ENCODE data around the gene INPP4B.

The INPP4B gene

GRCh38 chr4:142727149-142727548, 119.0 kb downstream of the INPP4B start:
- H3K18ac ChIP-seq (ENCODE audit: low read length): no peak overlapping the region
- H3K4me3 ChIP-seq (ENCODE audit: low read length in 2 of 2): no peak overlapping the region
- no peak overlapping the region for H4K91ac ChIP-seq (ENCODE audit: low read depth, low read length, poor library complexity)
- no peak overlapping the region for H2AK5ac ChIP-seq (ENCODE audit: low read depth, low read length)
- no peak overlapping the region for H2AFZ ChIP-seq (ENCODE audit: low read length)
- no peak overlapping the region for H2BK120ac ChIP-seq (ENCODE audit: low read depth, low read length)
- no peaks in the 10 kb centered on the region for H3K9me3 ChIP-seq (replicated peaks in 1 of 2; ENCODE audit: control insufficient read depth in 2 of 2, insufficient read depth in 1 of 2, low read depth in 1 of 2, low read length in 2 of 2)
- H4K8ac ChIP-seq (ENCODE audit: low read depth, low read length): no peak overlapping the region
- no peak overlapping the region for H3K27ac ChIP-seq (replicated peaks; ENCODE audit: low read length)
- H3K4ac ChIP-seq (ENCODE audit: low read length): no peak overlapping the region
- H3K14ac ChIP-seq (ENCODE audit: low read length): no peak overlapping the region
- H3K23ac ChIP-seq (ENCODE audit: low read depth, low read length, poor library complexity): no peak overlapping the region
- no peak for DNase-seq (ENCODE audit: low spot score)
- no CpG with 5 or more reads among the region's 3 CpGs for WGBS, 2 donors (ENCODE audit: extremely low coverage in 2 of 2, insufficient read length in 2 of 2, insufficient replicate concordance in 1 of 2)
- H2BK15ac ChIP-seq (ENCODE audit: low read length): no peak overlapping the region
- H3K4me2 ChIP-seq (ENCODE audit: insufficient read depth, low read length, poor library complexity, severe bottlenecking): no peak overlapping the region
- no peak overlapping the region for H2BK12ac ChIP-seq (ENCODE audit: low read length)
- H3K9ac ChIP-seq (ENCODE audit: low read depth, low read length, poor library complexity): no peak overlapping the region
- no peaks in the 10 kb centered on the region for H3K4me1 ChIP-seq (ENCODE audit: control insufficient read depth in 2 of 2, insufficient read depth in 1 of 2, low read depth in 1 of 2, low read length in 2 of 2)
- no peaks in the 10 kb centered on the region for H3K79me1 ChIP-seq (ENCODE audit: low read depth, low read length)
- no peak overlapping the region for H2BK5ac ChIP-seq (ENCODE audit: low read length)
- no peaks in the 10 kb centered on the region for H3K36me3 ChIP-seq (replicated peaks in 1 of 2; ENCODE audit: control insufficient read depth in 2 of 2, insufficient read depth in 2 of 2, low read length in 2 of 2)
- no peaks in the 10 kb centered on the region for H3K27me3 ChIP-seq (ENCODE audit: control insufficient read depth in 3 of 3, insufficient read depth in 3 of 3, low read depth in 1 of 3, low read length in 3 of 3)

GRCh38 chr4:142725886-142726285, 120.2 kb downstream of the INPP4B start:
- no CpG with 5 or more reads among the region's 2 CpGs for whole genome bisulfite sequencing, 2 donors (ENCODE audit: extremely low coverage in 2 of 2, insufficient read length in 2 of 2, insufficient replicate concordance in 1 of 2)
- Histone ChIP-seq H4K91ac (ENCODE audit: low read depth, low read length, poor library complexity) (no peak overlapping the region), H3K4me1 (ENCODE audit: control insufficient read depth in 2 of 2, insufficient read depth in 1 of 2, low read depth in 1 of 2, low read length in 2 of 2) (no peaks in the 10 kb centered on the region), H2AFZ (ENCODE audit: low read length) (peak overlapping the region; percentile 50), H3K23ac (ENCODE audit: low read depth, low read length, poor library complexity) (no peak overlapping the region), H3K36me3 (replicated peaks in 1 of 2; ENCODE audit: control insufficient read depth in 2 of 2, insufficient read depth in 2 of 2, low read length in 2 of 2) (no peaks in the 10 kb centered on the region), H3K4me3 (ENCODE audit: low read length in 2 of 2) (no peak overlapping the region), H3K9ac (ENCODE audit: low read depth, low read length, poor library complexity) (no peak overlapping the region), H2BK5ac (ENCODE audit: low read length) (no peak overlapping the region), H2BK120ac (ENCODE audit: low read depth, low read length) (no peak overlapping the region), H3K27ac (replicated peaks; ENCODE audit: low read length) (no peak overlapping the region), H2BK15ac (ENCODE audit: low read length) (no peak overlapping the region), H2BK12ac (ENCODE audit: low read length) (no peak overlapping the region), H3K79me1 (ENCODE audit: low read depth, low read length) (no peaks in the 10 kb centered on the region), H3K18ac (ENCODE audit: low read length) (no peak overlapping the region), H3K27me3 (ENCODE audit: control insufficient read depth in 3 of 3, insufficient read depth in 3 of 3, low read depth in 1 of 3, low read length in 3 of 3) (no peaks in the 10 kb centered on the region), H3K14ac (ENCODE audit: low read length) (no peak overlapping the region), H3K9me3 (replicated peaks in 1 of 2; ENCODE audit: control insufficient read depth in 2 of 2, insufficient read depth in 1 of 2, low read depth in 1 of 2, low read length in 2 of 2) (no peaks in the 10 kb centered on the region), H4K8ac (ENCODE audit: low read depth, low read length) (no peak overlapping the region), H3K4ac (ENCODE audit: low read length) (no peak overlapping the region), H2AK5ac (ENCODE audit: low read depth, low read length) (no peak overlapping the region), H3K4me2 (ENCODE audit: insufficient read depth, low read length, poor library complexity, severe bottlenecking) (no peak overlapping the region)
- no peak for DNase-seq (ENCODE audit: low spot score)

DNA sequence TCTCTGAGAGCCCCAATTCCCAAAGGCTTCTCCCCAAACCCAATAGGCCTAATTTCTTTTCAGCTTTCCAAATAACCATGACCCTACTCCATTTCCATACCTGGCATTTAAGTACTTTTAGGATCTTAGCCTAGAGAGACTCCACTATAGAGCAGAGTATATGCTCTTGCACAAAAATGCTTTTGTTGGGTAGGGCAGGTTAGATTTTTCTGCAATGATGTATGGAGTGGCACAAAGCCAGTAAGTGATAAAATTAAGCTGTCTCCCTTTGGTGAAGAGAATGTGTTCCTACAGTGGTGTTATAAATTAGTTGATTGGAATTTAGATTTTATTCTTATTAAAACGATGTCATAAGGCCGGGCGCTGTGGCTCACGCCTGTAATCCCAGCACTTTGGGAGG, 124.9 kb downstream of the INPP4B start:
- H4K91ac ChIP-seq (ENCODE audit: low read depth, low read length, poor library complexity): no peak overlapping the region
- no peak overlapping the region for H3K27ac ChIP-seq (replicated peaks; ENCODE audit: low read length)
- no peaks in the 10 kb centered on the region for H3K9me3 ChIP-seq (replicated peaks in 1 of 2; ENCODE audit: control insufficient read depth in 2 of 2, insufficient read depth in 1 of 2, low read depth in 1 of 2, low read length in 2 of 2)
- H2BK120ac ChIP-seq (ENCODE audit: low read depth, low read length): no peak overlapping the region
- no peaks in the 10 kb centered on the region for H3K4me1 ChIP-seq (ENCODE audit: control insufficient read depth in 2 of 2, insufficient read depth in 1 of 2, low read depth in 1 of 2, low read length in 2 of 2)
- H3K18ac ChIP-seq (ENCODE audit: low read length): no peak overlapping the region
- H2BK12ac ChIP-seq (ENCODE audit: low read length): no peak overlapping the region
- H3K79me1 ChIP-seq (ENCODE audit: low read depth, low read length): no peaks in the 10 kb centered on the region
- H3K23ac ChIP-seq (ENCODE audit: low read depth, low read length, poor library complexity): no peak overlapping the region
- no peak overlapping the region for H2AK5ac ChIP-seq (ENCODE audit: low read depth, low read length)
- H3K4ac ChIP-seq (ENCODE audit: low read length): no peak overlapping the region
- no peaks in the 10 kb centered on the region for H3K27me3 ChIP-seq (ENCODE audit: control insufficient read depth in 3 of 3, insufficient read depth in 3 of 3, low read depth in 1 of 3, low read length in 3 of 3)
- no peak overlapping the region for H2AFZ ChIP-seq (ENCODE audit: low read length)
- H3K9ac ChIP-seq (ENCODE audit: low read depth, low read length, poor library complexity): no peak overlapping the region
- H2BK15ac ChIP-seq (ENCODE audit: low read length): no peak overlapping the region
- H4K8ac ChIP-seq (ENCODE audit: low read depth, low read length): no peak overlapping the region
- no peak for DNase-seq (ENCODE audit: low spot score)
- H3K14ac ChIP-seq (ENCODE audit: low read length): no peak overlapping the region
- no peak overlapping the region for H3K4me2 ChIP-seq (ENCODE audit: insufficient read depth, low read length, poor library complexity, severe bottlenecking)
- no peaks in the 10 kb centered on the region for H3K36me3 ChIP-seq (replicated peaks in 1 of 2; ENCODE audit: control insufficient read depth in 2 of 2, insufficient read depth in 2 of 2, low read length in 2 of 2)
- no peak overlapping the region for H3K4me3 ChIP-seq (ENCODE audit: low read length in 2 of 2)
- H2BK5ac ChIP-seq (ENCODE audit: low read length): no peak overlapping the region
- no CpG with 5 or more reads among the region's 4 CpGs for WGBS, 2 donors (ENCODE audit: extremely low coverage in 2 of 2, insufficient read length in 2 of 2, insufficient replicate concordance in 1 of 2)

GRCh38 chr4:142719854-142720541, 126.1 kb downstream of the INPP4B start:
- Histone ChIP-seq H2BK5ac (ENCODE audit: low read length) (no peak overlapping the region), H3K4me2 (ENCODE audit: insufficient read depth, low read length, poor library complexity, severe bottlenecking) (no peak overlapping the region), H4K91ac (ENCODE audit: low read depth, low read length, poor library complexity) (no peak overlapping the region), H2AK5ac (ENCODE audit: low read depth, low read length) (no peak overlapping the region), H2BK120ac (ENCODE audit: low read depth, low read length) (no peak overlapping the region), H2BK12ac (ENCODE audit: low read length) (no peak overlapping the region), H2AFZ (ENCODE audit: low read length) (no peak overlapping the region), H4K8ac (ENCODE audit: low read depth, low read length) (no peak overlapping the region), H3K4ac (ENCODE audit: low read length) (no peak overlapping the region), H3K27me3 (ENCODE audit: control insufficient read depth in 3 of 3, insufficient read depth in 3 of 3, low read depth in 1 of 3, low read length in 3 of 3) (no peaks in the 10 kb centered on the region), H3K23ac (ENCODE audit: low read depth, low read length, poor library complexity) (no peak overlapping the region), H3K18ac (ENCODE audit: low read length) (no peak overlapping the region), H3K4me3 (ENCODE audit: low read length in 2 of 2) (no peak overlapping the region), H3K27ac (replicated peaks; ENCODE audit: low read length) (no peak overlapping the region), H3K36me3 (replicated peaks in 1 of 2; ENCODE audit: control insufficient read depth in 2 of 2, insufficient read depth in 2 of 2, low read length in 2 of 2) (no peaks in the 10 kb centered on the region), H3K79me1 (ENCODE audit: low read depth, low read length) (no peaks in the 10 kb centered on the region), H3K9me3 (replicated peaks in 1 of 2; ENCODE audit: control insufficient read depth in 2 of 2, insufficient read depth in 1 of 2, low read depth in 1 of 2, low read length in 2 of 2) (no peaks in the 10 kb centered on the region), H3K9ac (ENCODE audit: low read depth, low read length, poor library complexity) (no peak overlapping the region), H3K4me1 (ENCODE audit: control insufficient read depth in 2 of 2, insufficient read depth in 1 of 2, low read depth in 1 of 2, low read length in 2 of 2) (no peaks in the 10 kb centered on the region), H3K14ac (ENCODE audit: low read length) (no peak overlapping the region), H2BK15ac (ENCODE audit: low read length) (no peak overlapping the region)
- DNase-seq (ENCODE audit: low spot score): no peak
- no CpG with 5 or more reads among the region's 5 CpGs for WGBS, 2 donors (ENCODE audit: extremely low coverage in 2 of 2, insufficient read length in 2 of 2, insufficient replicate concordance in 1 of 2)
